A549 (cell line): Measurements from ENCODE around the gene TLCD3B. TPM values are rescaled to one million over a fixed set of nuclear protein-coding genes. Genes with fewer than 3 reads are reported as not detected.

Experiments
- ATAC-seq, 2 experiments: fragments of 200-7000 bp in 1 of 2; fragments of >200 bp in 1 of 2; cut with Nextera tagmentation in 1 of 2; cut with Tn5 transposase in 1 of 2; 3 replicates each; pipeline versions ENCODE4 v1.8.0 to v1.9.1; 2018 to 2020; ENCODE audit warnings: mild to moderate bottlenecking in 1 of 2, moderate library complexity in 1 of 2
- CTCF ChIA-PET: fragments of 300-600 bp; sonication (Branson Sonifier 250); formaldehyde crosslinking; extraction: SDS; loops from one replicate; lab custom pipeline; 2021; ENCODE audit warnings: antibody characterized with exemption, inconsistent platforms; lab: Yijun Ruan, JAX
- POLR2A ChIA-PET: fragments of 350-600 bp; formaldehyde crosslinking; extraction: SDS; loops from one replicate; lab custom pipeline; 2021; ENCODE audit warnings: antibody characterized with exemption, inconsistent platforms; lab: Yijun Ruan, JAX
- DNase-seq, 2 experiments: peaks; one replicate each; pipeline versions ENCODE4 v3.0.0 to v3.0.0-alpha.2; 2011 to 2016; ENCODE audit warnings: low read depth in 1 of 2, low spot score in 1 of 2
- FAIRE-seq: peaks from 2 replicates; lab custom pipeline; 2011; peaks lifted over from hg19 to GRCh38; lab: Jason Lieb, UNC
- H3K27ac ChIP-seq, 2 experiments: fragments of >200 bp; sonication (Bioruptor Twin); formaldehyde crosslinking; 3 replicates each; pipeline ENCODE4 v1.5.1; 2016 to 2017
- H3K4me1 ChIP-seq: fragments of >200 bp; sonication (Bioruptor Twin); formaldehyde crosslinking; 3 replicates; pipeline ENCODE4 v1.6.1; 2016
- H3K4me2 ChIP-seq: fragments of >200 bp; sonication (Bioruptor Twin); formaldehyde crosslinking; 3 replicates; pipeline ENCODE4 v1.6.1; 2016
- H3K4me3 ChIP-seq: fragments of >200 bp; sonication (Bioruptor Twin); formaldehyde crosslinking; 3 replicates; pipeline ENCODE4 v1.5.1; 2016
- H3K9me3 ChIP-seq: fragments of >200 bp; sonication (Bioruptor Twin); formaldehyde crosslinking; 3 replicates; pipeline ENCODE4 v1.6.1; 2016
- BHLHE40 ChIP-seq: IDR thresholded peaks from 2 replicates; pipeline ENCODE4 v1.6.1; 2012; ENCODE audit warnings: low read depth, low read length, inconsistent platforms
- CBX2 ChIP-seq: fragments of 200-600 bp; sonication (generic); IDR thresholded peaks from 2 replicates; pipeline ENCODE4 v1.6.1; 2016; ENCODE audit warnings: low read depth, mild to moderate bottlenecking, borderline replicate concordance
- CBX8 ChIP-seq: fragments of 200-600 bp; sonication (generic); IDR thresholded peaks from 2 replicates; pipeline ENCODE4 v1.6.1; 2016
- CEBPB ChIP-seq, 2 experiments: fragments of >200 bp in 1 of 2; sonication (Bioruptor Twin) in 1 of 2; formaldehyde crosslinking in 1 of 2; IDR thresholded peaks; 2 replicates each; pipeline ENCODE4 v1.6.1; 2012 to 2016
- CHD2 ChIP-seq: fragments of 150-350 bp; IDR thresholded peaks from 2 replicates; pipeline ENCODE4 v1.6.1; 2014; ENCODE audit warnings: low read length; ENCODE audit not compliant: partially characterized antibody
- CHD4 ChIP-seq: fragments of 200-600 bp; sonication (generic); IDR thresholded peaks from 2 replicates; pipeline ENCODE4 v1.6.1; 2016; ENCODE audit warnings: antibody characterized with exemption, mild to moderate bottlenecking, borderline replicate concordance
- EHF ChIP-seq: fragments of 250-450 bp; sonication (Bioruptor Pico); IDR thresholded peaks from 2 replicates; pipeline ENCODE4 v1.5.0; 2020; ENCODE audit warnings: mild to moderate bottlenecking
- EHMT2 ChIP-seq: fragments of 200-600 bp; sonication (generic); IDR thresholded peaks from 2 replicates; pipeline ENCODE4 v1.6.1; 2016; ENCODE audit warnings: antibody characterized with exemption, low read depth, mild to moderate bottlenecking, moderate library complexity
- EP300 ChIP-seq, 2 experiments: fragments of >200 bp; sonication (Bioruptor Twin); formaldehyde crosslinking; IDR thresholded peaks; 2 replicates in 1 of 2; 3 replicates in 1 of 2; pipeline ENCODE4 v1.6.1; 2016 to 2017
- ESRRA ChIP-seq: fragments of 150-350 bp; IDR thresholded peaks from 2 replicates; pipeline ENCODE4 v1.6.1; 2014; ENCODE audit warnings: mild to moderate bottlenecking, low read length, borderline replicate concordance
- FOSB ChIP-seq: fragments of 250-450 bp; sonication (Bioruptor Pico); IDR thresholded peaks from 2 replicates; pipeline ENCODE4 v1.5.0; 2020; ENCODE audit warnings: mild to moderate bottlenecking, moderate library complexity
- FOSL2 ChIP-seq, 2 experiments: fragments of 450-650 bp in 1 of 2; fragments of >200 bp in 1 of 2; sonication (Bioruptor Twin) in 1 of 2; formaldehyde crosslinking; IDR thresholded peaks; 2 replicates each; pipeline versions ENCODE4 v1.5.0 to v1.6.1; 2016 to 2020; ENCODE audit warnings: mild to moderate bottlenecking in 1 of 2, moderate library complexity in 1 of 2
- GATA3 ChIP-seq: IDR thresholded peaks from 2 replicates; pipeline ENCODE4 v1.6.1; 2012; ENCODE audit warnings: borderline replicate concordance
- HDAC2 ChIP-seq: fragments of 200-600 bp; sonication (generic); IDR thresholded peaks from 2 replicates; pipeline ENCODE4 v1.6.1; 2016
- HEYL ChIP-seq: fragments of 250-450 bp; sonication (Bioruptor Pico); IDR thresholded peaks from 2 replicates; pipeline ENCODE4 v1.8.0; 2021; ENCODE audit warnings: mild to moderate bottlenecking, moderate library complexity
- HMGXB4 ChIP-seq: fragments of 250-450 bp; sonication (Bioruptor Pico); IDR thresholded peaks from 2 replicates; pipeline ENCODE4 v1.5.0; 2021; ENCODE audit warnings: mild to moderate bottlenecking, moderate library complexity, borderline replicate concordance
- HOXB13 ChIP-seq: fragments of 250-450 bp; sonication (Bioruptor Pico); IDR thresholded peaks from 2 replicates; pipeline ENCODE4 v1.5.0; 2020; ENCODE audit warnings: low read depth, mild to moderate bottlenecking, moderate library complexity
- HOXB5 ChIP-seq: fragments of 250-450 bp; sonication (Bioruptor Pico); IDR thresholded peaks from 2 replicates; pipeline ENCODE4 v1.5.0; 2020; ENCODE audit warnings: mild to moderate bottlenecking, moderate library complexity
- JUN ChIP-seq, 2 experiments: fragments of >200 bp; sonication (Bioruptor Twin); formaldehyde crosslinking; IDR thresholded peaks; 2 replicates in 1 of 2; 3 replicates in 1 of 2; pipeline ENCODE4 v1.6.1; 2016 to 2017
- JUNB ChIP-seq: fragments of >200 bp; sonication (Bioruptor Twin); formaldehyde crosslinking; IDR thresholded peaks from 2 replicates; pipeline ENCODE4 v1.6.1; 2016
- KDM1A ChIP-seq: fragments of 200-600 bp; sonication (generic); IDR thresholded peaks from 2 replicates; pipeline ENCODE4 v1.6.1; 2016; ENCODE audit warnings: low read depth, mild to moderate bottlenecking
- KDM5A ChIP-seq: fragments of 200-600 bp; sonication (generic); IDR thresholded peaks from 2 replicates; pipeline ENCODE4 v1.6.1; 2016; ENCODE audit warnings: antibody characterized with exemption, mild to moderate bottlenecking
- MAFK ChIP-seq: fragments of 450-650 bp; IDR thresholded peaks from 2 replicates; pipeline ENCODE4 v1.6.1; 2014; ENCODE audit not compliant: partially characterized antibody
- MAZ ChIP-seq: fragments of 150-350 bp; IDR thresholded peaks from 2 replicates; pipeline ENCODE4 v1.6.1; 2014; ENCODE audit warnings: antibody characterized with exemption, low read depth, low read length, borderline replicate concordance
- MYC ChIP-seq: IDR thresholded peaks from 2 replicates; pipeline ENCODE4 v1.6.1; 2012; ENCODE audit warnings: mild to moderate bottlenecking, inconsistent platforms, low read length, improper control_type of control experiment, borderline replicate concordance
- NFE2L2 ChIP-seq: fragments of 150-350 bp; conservative IDR thresholded peaks from 2 replicates; pipeline ENCODE4 v1.6.1; 2014; ENCODE audit warnings: low read length
- NR3C1 ChIP-seq: fragments of >200 bp; sonication (Bioruptor Twin); formaldehyde crosslinking; IDR thresholded peaks from 3 replicates; pipeline ENCODE4 v1.6.1; 2017
- PHF8 ChIP-seq: fragments of 200-600 bp; sonication (generic); IDR thresholded peaks from 2 replicates; pipeline ENCODE4 v1.6.1; 2016; ENCODE audit warnings: low read depth, mild to moderate bottlenecking, antibody characterized with exemption, moderate library complexity, borderline replicate concordance
- POLR2A ChIP-seq: IDR thresholded peaks from 2 replicates; pipeline ENCODE4 v1.6.1; 2012; ENCODE audit warnings: mild to moderate bottlenecking, low read length
- POLR2AphosphoS2 ChIP-seq: conservative IDR thresholded peaks from 2 replicates; pipeline ENCODE4 v1.6.1; 2012; ENCODE audit warnings: low read length, improper control_type of control experiment, inconsistent platforms
- RCOR1 ChIP-seq: fragments of 150-350 bp; IDR thresholded peaks from 2 replicates; pipeline ENCODE4 v1.6.1; 2014; ENCODE audit warnings: antibody characterized with exemption, low read length, low read depth
- RFX5 ChIP-seq: fragments of 450-650 bp; IDR thresholded peaks from 2 replicates; pipeline ENCODE4 v1.7.1; 2014; ENCODE audit warnings: antibody characterized with exemption, mild to moderate bottlenecking, moderate library complexity
- SREBF2 ChIP-seq: fragments of 450-650 bp; IDR thresholded peaks from 2 replicates; pipeline ENCODE4 v1.6.1; 2014; ENCODE audit warnings: mild to moderate bottlenecking, moderate library complexity
- TP53 ChIP-seq: fragments of 250-450 bp; sonication (Bioruptor Pico); IDR thresholded peaks from 2 replicates; pipeline ENCODE4 v1.5.0; 2021; ENCODE audit warnings: mild to moderate bottlenecking, moderate library complexity
- ZC3H11A ChIP-seq: fragments of 450-650 bp; IDR thresholded peaks from 2 replicates; pipeline ENCODE4 v1.6.1; 2014; ENCODE audit warnings: antibody characterized with exemption, mild to moderate bottlenecking
- ZSCAN20 ChIP-seq: fragments of 250-450 bp; sonication (Bioruptor Pico); IDR thresholded peaks from 2 replicates; pipeline ENCODE4 v1.8.0; 2022; ENCODE audit warnings: mild to moderate bottlenecking, moderate library complexity
- WGBS: methylation state at CpG from one replicate; pipeline ENCODE4 v1.1.6; 2017; ENCODE audit errors: missing lambda C conversion rate; 5-methylcytosine and 5-hydroxymethylcytosine counted together
- polyA plus RNA-seq, 4 experiments: library from polyadenylated mRNA; depleted of rRNA in 3 of 4; stranded (reverse); fragments of >200 nt; fragmentation: RNase III in 1 of 4; extraction: RNeasy Plus Mini Kit Qiagen cat#74134 plus additional on column Dnase treatment in 1 of 4; gene quantifications; 2 replicates in 3 of 4; 3 replicates in 1 of 4; pipeline ENCODE4 v1.2.3, GENCODE V29; 2011 to 2017
- TF ChIP-seq, protein P1 (sequence below): fragments of >200 bp; sonication (Bioruptor Twin); formaldehyde crosslinking; IDR thresholded peaks from 2 replicates; pipeline ENCODE4 v1.6.1; 2016
- TF ChIP-seq, protein P2 (sequence below): IDR thresholded peaks from 2 replicates; pipeline ENCODE4 v1.6.1; 2012
- TF ChIP-seq, protein P3 (sequence below): fragments of >200 bp; sonication (Bioruptor Twin); formaldehyde crosslinking; IDR thresholded peaks from 3 replicates; pipeline ENCODE4 v1.6.1; 2016

The TLCD3B gene
- polyA plus RNA-seq, 2 of the 4 experiments (the other 2 are of a cell fraction) = 0.30 to 0.68 TPM

- H3K4me2 ChIP-seq = peak within 1 kb of the TSS; percentile 94
- peaks cover 14% of the 10 kb centered on the region for H3K4me1 ChIP-seq
- FAIRE-seq = peak; percentile 7
- DNase-seq = peak; percentile 97 to 99
- ChIA-PET CTCF (interaction anchor here (0.5 to 6.3 kb wide), 6 partner anchors 9 to 148 kb away, joined by 3 to 39 read pairs (median 3); partner anchors contain the start of gene CDIPT), POLR2A (interaction anchor here (0.9 to 1.6 kb wide), 3 partner anchors 23 to 97 kb away, joined by 3 to 4 read pairs (median 3); partner anchors contain the start of genes SEZ6L2 and TAOK2)
- ATAC-seq = peak; percentile 97 to 98
- H3K4me3 ChIP-seq = peak within 1 kb of the TSS; percentile 89
- no peaks in the 10 kb centered on the region for H3K9me3 ChIP-seq
- under 1% methylated on average over 37 of the region's 65 CpGs for WGBS
- peak within 1 kb of the TSS; percentile 94 to 97 for H3K27ac ChIP-seq
- TF ChIP-seq PHF8 (peak; percentile 36), MYC (no peak), CBX2 (no peak), NFE2L2 (no peak), CHD2 (no peak), NR3C1 (no peak), GATA3 (no peak), HOXB5 (no peak), MAFK (no peak), MAZ (no peak), ZSCAN20 (no peak), CHD4 (peak; percentile 71; the same call in 1 of the 2 replicates), FOSL2 (IDR thresholded peaks at IDR 0.05) (no peak), FOSL2 (CRISPR knock-in tag; IDR thresholded peaks at IDR 0.05) (no peak; the same call in 1 of the 2 replicates), RCOR1 (no peak), CEBPB (IDR thresholded peaks at IDR 0.05) (no peak; a peak in 1 of 4 replicates), CBX8 (no peak), JUNB (no peak), TP53 (CRISPR knock-in tag) (peak; percentile 45), SREBF2 (no peak), HOXB13 (CRISPR knock-in tag) (no peak), POLR2A (peak; percentile 71), POLR2AphosphoS2 (peak; percentile 82; the same call in 1 of the 2 replicates), RFX5 (no peak), HMGXB4 (no peak), ESRRA (no peak), ZC3H11A (no peak), KDM5A (peak; percentile 74), EP300 (IDR thresholded peaks at IDR 0.05) (no peak), KDM1A (peak; percentile 78; the same call in 1 of the 2 replicates), EHF (CRISPR knock-in tag) (no peak), JUN (IDR thresholded peaks at IDR 0.05) (peak; percentile 28 to 76; a peak in 4 of 5 replicates), EHMT2 (no peak), HEYL (CRISPR knock-in tag) (no peak), HDAC2 (no peak), FOSB (CRISPR knock-in tag) (0 out of 2 replicates have a peak, but pooled peaks have one; percentile 22), BHLHE40 (peak; percentile 56)
- TF ChIP-seq, protein P1, sequence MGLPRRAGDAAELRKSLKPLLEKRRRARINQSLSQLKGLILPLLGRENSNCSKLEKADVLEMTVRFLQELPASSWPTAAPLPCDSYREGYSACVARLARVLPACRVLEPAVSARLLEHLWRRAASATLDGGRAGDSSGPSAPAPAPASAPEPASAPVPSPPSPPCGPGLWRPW = no peak
- TF ChIP-seq, protein P2, sequence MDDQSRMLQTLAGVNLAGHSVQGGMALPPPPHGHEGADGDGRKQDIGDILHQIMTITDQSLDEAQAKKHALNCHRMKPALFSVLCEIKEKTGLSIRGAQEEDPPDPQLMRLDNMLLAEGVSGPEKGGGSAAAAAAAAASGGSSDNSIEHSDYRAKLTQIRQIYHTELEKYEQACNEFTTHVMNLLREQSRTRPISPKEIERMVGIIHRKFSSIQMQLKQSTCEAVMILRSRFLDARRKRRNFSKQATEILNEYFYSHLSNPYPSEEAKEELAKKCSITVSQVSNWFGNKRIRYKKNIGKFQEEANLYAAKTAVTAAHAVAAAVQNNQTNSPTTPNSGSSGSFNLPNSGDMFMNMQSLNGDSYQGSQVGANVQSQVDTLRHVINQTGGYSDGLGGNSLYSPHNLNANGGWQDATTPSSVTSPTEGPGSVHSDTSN = no peak; the same call in 1 of the 2 replicates
- TF ChIP-seq, protein P3, sequence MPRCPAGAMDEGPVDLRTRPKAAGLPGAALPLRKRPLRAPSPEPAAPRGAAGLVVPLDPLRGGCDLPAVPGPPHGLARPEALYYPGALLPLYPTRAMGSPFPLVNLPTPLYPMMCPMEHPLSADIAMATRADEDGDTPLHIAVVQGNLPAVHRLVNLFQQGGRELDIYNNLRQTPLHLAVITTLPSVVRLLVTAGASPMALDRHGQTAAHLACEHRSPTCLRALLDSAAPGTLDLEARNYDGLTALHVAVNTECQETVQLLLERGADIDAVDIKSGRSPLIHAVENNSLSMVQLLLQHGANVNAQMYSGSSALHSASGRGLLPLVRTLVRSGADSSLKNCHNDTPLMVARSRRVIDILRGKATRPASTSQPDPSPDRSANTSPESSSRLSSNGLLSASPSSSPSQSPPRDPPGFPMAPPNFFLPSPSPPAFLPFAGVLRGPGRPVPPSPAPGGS = peak; percentile 47; the same call in 1 of the 3 replicates
These were observed 34.9 kb downstream of the TLCD3B start, which contains the start of gene INO80E for GRCh38 chr16:29995911-29996765. INO80E (plus strand) TSS chr16:29996241; CDS start chr16:29996311, 70 bp downstream.
